ENCODE results near the gene APOBEC3B.
"Not testable (repeated sequence)": the region's sequence is repeated elsewhere in the genome, so short reads cannot be mapped to it uniquely, and the experiment has no call there.

The APOBEC3B gene

GRCh38 chr22:38984784-38985757, 2.9 kb downstream of the APOBEC3B start:
- H3K9ac ChIP-seq (ENCODE audit: low read length); DNase-seq (ENCODE audit: low read depth); H3K27me3 ChIP-seq (replicated peaks; ENCODE audit: control insufficient read depth, insufficient read depth, low read length); H3K9me3 ChIP-seq (ENCODE audit: control insufficient read depth, low read length); H3K4me3 ChIP-seq (ENCODE audit: low read length); H3K36me3 ChIP-seq (ENCODE audit: control insufficient read depth, insufficient read depth, low read length, severe bottlenecking); H3K4me1 ChIP-seq (ENCODE audit: control insufficient read depth, insufficient read depth, low read length): not testable (repeated sequence)

DNA sequence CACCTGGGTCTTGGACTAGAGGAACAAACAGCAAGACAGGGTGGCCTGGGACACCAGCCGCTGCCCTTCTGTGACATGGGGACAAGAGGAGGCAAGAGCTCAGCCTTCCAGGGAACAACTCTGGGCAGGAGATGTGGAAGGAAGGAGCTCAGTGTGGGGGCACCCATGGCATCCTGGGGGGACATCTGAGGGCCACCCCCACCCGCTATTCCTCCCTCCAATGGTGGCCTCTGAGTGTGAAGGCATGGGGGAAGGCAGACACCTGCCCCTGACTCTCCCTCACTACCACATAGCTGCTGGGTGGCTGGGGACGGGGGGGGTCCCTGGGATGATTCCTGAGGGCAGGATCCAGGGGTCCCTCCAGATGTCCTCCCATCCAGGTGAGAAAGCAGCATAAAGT, 4.5 kb downstream of the APOBEC3B start:
- DNase-seq (ENCODE audit: low read depth): no peak
- Histone ChIP-seq H3K36me3 (ENCODE audit: control insufficient read depth, insufficient read depth, low read length, severe bottlenecking) (no peaks in the 10 kb centered on the region), H3K27me3 (replicated peaks; ENCODE audit: control insufficient read depth, insufficient read depth, low read length) (peaks cover 3% of the 10 kb centered on the region), H3K9me3 (ENCODE audit: control insufficient read depth, low read length) (no peaks in the 10 kb centered on the region), H3K4me1 (ENCODE audit: control insufficient read depth, insufficient read depth, low read length) (peaks cover 4% of the 10 kb centered on the region), H3K9ac (ENCODE audit: low read length) (no peak overlapping the region), H3K4me3 (ENCODE audit: low read length) (no peak overlapping the region)

DNA sequence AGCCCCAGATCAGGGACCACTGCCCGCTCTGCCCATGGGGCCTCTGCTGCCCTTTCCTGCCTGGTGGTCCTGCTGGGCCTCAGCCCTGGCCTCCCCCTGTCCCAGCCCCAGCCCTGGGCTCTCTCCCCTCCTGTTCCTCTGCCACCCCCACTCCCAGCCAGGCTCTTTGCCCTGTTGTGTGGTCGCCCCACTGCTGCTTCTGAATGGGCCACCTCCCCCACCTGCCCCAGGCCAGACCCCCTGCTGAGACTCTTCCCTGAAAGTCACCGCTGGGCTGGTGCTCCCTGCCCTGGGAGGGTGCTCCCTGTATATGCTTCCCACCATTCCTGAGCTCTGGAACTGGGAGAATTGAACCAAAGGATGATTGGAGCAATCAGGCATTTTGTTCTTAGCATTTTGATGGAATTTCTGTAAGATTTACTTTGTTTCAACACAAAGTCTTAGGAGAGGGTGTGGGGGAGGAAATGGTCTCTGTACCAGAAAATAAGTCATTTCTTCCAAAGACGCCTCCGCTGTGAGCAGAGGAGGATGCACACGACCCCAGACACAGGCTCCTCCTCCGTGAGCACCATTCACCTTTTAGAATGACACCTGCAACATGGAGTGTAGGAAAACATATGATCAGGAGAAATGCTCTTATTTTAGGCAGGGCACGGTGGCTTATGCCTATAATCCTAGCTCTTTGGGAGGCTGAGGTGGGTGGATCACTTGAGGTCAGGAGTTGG, 5.2 kb downstream of the APOBEC3B start:
- Histone ChIP-seq H3K9ac (ENCODE audit: low read length) (no peak overlapping the region), H3K27me3 (replicated peaks; ENCODE audit: control insufficient read depth, insufficient read depth, low read length) (peaks cover 3% of the 10 kb centered on the region), H3K9me3 (ENCODE audit: control insufficient read depth, low read length) (no peaks in the 10 kb centered on the region), H3K4me3 (ENCODE audit: low read length) (no peak overlapping the region), H3K4me1 (ENCODE audit: control insufficient read depth, insufficient read depth, low read length) (peaks cover 3% of the 10 kb centered on the region), H3K36me3 (ENCODE audit: control insufficient read depth, insufficient read depth, low read length, severe bottlenecking) (no peaks in the 10 kb centered on the region)
- DNase-seq (ENCODE audit: low read depth): no peak

DNA sequence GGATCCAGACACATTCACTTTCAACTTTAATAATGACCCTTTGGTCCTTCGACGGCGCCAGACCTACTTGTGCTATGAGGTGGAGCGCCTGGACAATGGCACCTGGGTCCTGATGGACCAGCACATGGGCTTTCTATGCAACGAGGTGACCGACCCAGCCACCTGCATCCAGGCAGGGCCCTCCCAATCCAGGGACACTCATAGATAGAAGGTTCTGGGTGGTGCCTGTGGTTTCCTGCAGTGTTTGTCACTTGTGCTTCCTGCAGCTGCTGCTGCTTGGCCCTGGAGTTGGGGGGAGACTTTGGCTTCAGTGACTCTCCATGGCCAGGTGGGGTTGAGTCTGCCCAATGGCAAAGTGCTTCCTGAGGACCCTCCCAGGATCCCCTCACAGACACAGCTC, 7.3 kb downstream of the APOBEC3B start:
- no peaks in the 10 kb centered on the region for H3K9me3 ChIP-seq (ENCODE audit: control insufficient read depth, low read length)
- no peak overlapping the region for H3K9ac ChIP-seq (ENCODE audit: low read length)
- no peaks in the 10 kb centered on the region for H3K4me1 ChIP-seq (ENCODE audit: control insufficient read depth, insufficient read depth, low read length)
- H3K27me3 ChIP-seq (replicated peaks; ENCODE audit: control insufficient read depth, insufficient read depth, low read length): peaks cover 3% of the 10 kb centered on the region
- no peak for DNase-seq (ENCODE audit: low read depth)
- no peaks in the 10 kb centered on the region for H3K36me3 ChIP-seq (ENCODE audit: control insufficient read depth, insufficient read depth, low read length, severe bottlenecking)
- H3K4me3 ChIP-seq (ENCODE audit: low read length): no peak overlapping the region

GRCh38 chr22:38992871-38993371, 10.8 kb downstream of the APOBEC3B start:
- not testable (repeated sequence) for H3K4me1 ChIP-seq (ENCODE audit: control insufficient read depth, insufficient read depth, low read length); H3K9me3 ChIP-seq (ENCODE audit: control insufficient read depth, low read length); H3K4me3 ChIP-seq (ENCODE audit: low read length); H3K36me3 ChIP-seq (ENCODE audit: control insufficient read depth, insufficient read depth, low read length, severe bottlenecking); H3K9ac ChIP-seq (ENCODE audit: low read length); DNase-seq (ENCODE audit: low read depth)
- peaks cover 25% of the 10 kb centered on the region for H3K27me3 ChIP-seq (replicated peaks; ENCODE audit: control insufficient read depth, insufficient read depth, low read length)

GRCh38 chr22:38996105-38996504, 14.0 kb downstream of the APOBEC3B start:
- H3K9ac ChIP-seq (ENCODE audit: low read length): no peak overlapping the region
- H3K4me3 ChIP-seq (ENCODE audit: low read length): no peak overlapping the region
- DNase-seq (ENCODE audit: low read depth): no peak
- H3K27me3 ChIP-seq (replicated peaks; ENCODE audit: control insufficient read depth, insufficient read depth, low read length): peaks cover 36% of the 10 kb centered on the region
- H3K36me3 ChIP-seq (ENCODE audit: control insufficient read depth, insufficient read depth, low read length, severe bottlenecking): no peaks in the 10 kb centered on the region
- no peaks in the 10 kb centered on the region for H3K9me3 ChIP-seq (ENCODE audit: control insufficient read depth, low read length)
- H3K4me1 ChIP-seq (ENCODE audit: control insufficient read depth, insufficient read depth, low read length): no peaks in the 10 kb centered on the region

DNA sequence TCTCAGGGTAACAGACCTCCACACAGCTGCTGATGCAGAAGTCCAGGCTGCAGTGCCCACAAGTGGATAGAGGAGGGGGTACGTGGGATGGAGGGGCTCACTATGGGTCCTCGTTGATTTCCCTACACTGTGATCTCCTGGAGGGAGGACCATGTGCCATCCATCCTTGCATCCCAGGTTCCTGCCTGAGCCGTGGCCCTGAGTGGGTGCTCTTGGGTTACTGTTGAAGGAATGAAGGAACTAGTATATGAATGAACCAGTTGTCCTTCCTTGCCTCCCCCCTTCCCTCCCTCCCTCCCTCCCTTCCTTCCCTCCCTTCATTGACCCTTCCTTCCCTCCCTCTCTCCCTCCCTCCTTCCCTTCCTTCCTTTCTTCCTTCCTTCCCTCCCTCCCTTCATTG, 15.4 kb downstream of the APOBEC3B start:
- no peak for DNase-seq (ENCODE audit: low read depth)
- Histone ChIP-seq H3K4me3 (ENCODE audit: low read length) (no peak overlapping the region), H3K9ac (ENCODE audit: low read length) (no peak overlapping the region), H3K4me1 (ENCODE audit: control insufficient read depth, insufficient read depth, low read length) (no peaks in the 10 kb centered on the region), H3K27me3 (replicated peaks; ENCODE audit: control insufficient read depth, insufficient read depth, low read length) (peaks cover 36% of the 10 kb centered on the region), H3K9me3 (ENCODE audit: control insufficient read depth, low read length) (no peaks in the 10 kb centered on the region), H3K36me3 (ENCODE audit: control insufficient read depth, insufficient read depth, low read length, severe bottlenecking) (no peaks in the 10 kb centered on the region)

- Histone ChIP-seq H3K9ac (ENCODE audit: low read length) (no peak overlapping the region), H3K4me3 (ENCODE audit: low read length) (no peak overlapping the region), H3K4me1 (ENCODE audit: control insufficient read depth, insufficient read depth, low read length) (no peaks in the 10 kb centered on the region), H3K36me3 (ENCODE audit: control insufficient read depth, insufficient read depth, low read length, severe bottlenecking) (no peaks in the 10 kb centered on the region), H3K9me3 (ENCODE audit: control insufficient read depth, low read length) (no peaks in the 10 kb centered on the region), H3K27me3 (replicated peaks; ENCODE audit: control insufficient read depth, insufficient read depth, low read length) (peaks cover 14% of the 10 kb centered on the region)
- peak; percentile 88 for DNase-seq (ENCODE audit: low read depth)
Measured at GRCh38 chr22:39003165-39003638, 21.1 kb downstream of the APOBEC3B start.

DNA sequence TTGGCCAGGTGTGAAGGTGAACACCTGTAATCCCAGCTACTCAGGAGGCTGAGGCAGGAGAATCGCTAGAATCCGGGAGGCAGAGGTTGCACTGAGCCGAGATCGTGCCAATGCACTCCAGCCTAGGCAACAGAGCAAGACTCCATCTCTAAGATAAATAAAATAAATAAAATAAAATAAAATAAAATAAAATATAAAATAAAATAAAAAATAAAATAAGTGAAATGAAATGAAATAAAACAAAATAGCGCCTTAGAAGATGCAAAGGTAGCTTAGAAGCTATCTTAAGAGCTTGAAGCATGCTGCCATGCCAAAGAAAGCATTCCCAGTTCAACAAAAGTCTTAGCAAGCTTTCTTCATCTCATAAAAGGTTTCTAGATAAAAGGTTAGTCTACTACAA, 25.0 kb downstream of the APOBEC3B start:
- H3K4me1 ChIP-seq (ENCODE audit: control insufficient read depth, insufficient read depth, low read length): no peaks in the 10 kb centered on the region
- DNase-seq (ENCODE audit: low read depth): no peak

DNA sequence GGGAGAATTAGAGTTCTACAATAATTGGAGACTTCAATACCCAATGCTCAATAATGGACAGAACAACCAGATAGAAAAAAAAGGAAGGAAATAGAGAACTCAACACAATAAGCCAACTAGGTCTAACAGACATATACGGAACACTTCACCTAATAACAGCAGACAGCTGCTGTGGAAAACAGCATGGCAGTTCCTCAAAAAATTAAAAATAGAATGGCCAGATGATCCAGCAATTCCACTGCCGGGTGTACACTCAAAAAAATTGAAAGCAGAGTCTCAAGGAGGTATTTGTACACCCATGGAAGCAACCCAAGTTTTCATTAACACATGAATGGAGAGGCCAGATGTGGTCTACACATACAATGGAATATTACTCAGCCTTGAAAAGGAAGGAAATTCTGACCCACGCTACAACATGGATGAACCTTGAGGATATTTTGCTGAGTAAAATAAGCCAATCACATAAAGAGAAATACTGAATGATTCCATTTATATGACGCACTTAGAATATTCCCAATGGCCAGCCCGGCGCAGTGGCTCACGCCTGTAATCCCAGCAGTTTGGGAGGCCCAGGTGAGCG, 26.2 kb downstream of the APOBEC3B start:
- DNase-seq (ENCODE audit: low read depth); H3K36me3 ChIP-seq (ENCODE audit: control insufficient read depth, insufficient read depth, low read length, severe bottlenecking); H3K9me3 ChIP-seq (ENCODE audit: control insufficient read depth, low read length); H3K4me1 ChIP-seq (ENCODE audit: control insufficient read depth, insufficient read depth, low read length); H3K9ac ChIP-seq (ENCODE audit: low read length); H3K27me3 ChIP-seq (replicated peaks; ENCODE audit: control insufficient read depth, insufficient read depth, low read length); H3K4me3 ChIP-seq (ENCODE audit: low read length): not testable (repeated sequence)

More for the DNA sequence above, 25.0 kb downstream of the APOBEC3B start:
- Histone ChIP-seq H3K36me3 (ENCODE audit: control insufficient read depth, insufficient read depth, low read length, severe bottlenecking) (no peaks in the 10 kb centered on the region), H3K4me3 (ENCODE audit: low read length) (no peak overlapping the region), H3K27me3 (replicated peaks; ENCODE audit: control insufficient read depth, insufficient read depth, low read length) (no peaks in the 10 kb centered on the region), H3K9ac (ENCODE audit: low read length) (no peak overlapping the region), H3K9me3 (ENCODE audit: control insufficient read depth, low read length) (no peaks in the 10 kb centered on the region)

GRCh38 chr22:39010946-39011345, 28.8 kb downstream of the APOBEC3B start:
- H3K9me3 ChIP-seq (ENCODE audit: control insufficient read depth, low read length): no peaks in the 10 kb centered on the region
- H3K9ac ChIP-seq (ENCODE audit: low read length): no peak overlapping the region
- H3K36me3 ChIP-seq (ENCODE audit: control insufficient read depth, insufficient read depth, low read length, severe bottlenecking): no peaks in the 10 kb centered on the region
- H3K4me3 ChIP-seq (ENCODE audit: low read length): no peak overlapping the region
- H3K4me1 ChIP-seq (ENCODE audit: control insufficient read depth, insufficient read depth, low read length): peaks cover 15% of the 10 kb centered on the region
- no peaks in the 10 kb centered on the region for H3K27me3 ChIP-seq (replicated peaks; ENCODE audit: control insufficient read depth, insufficient read depth, low read length)
- no peak for DNase-seq (ENCODE audit: low read depth)

All from adipocyte (in vitro differentiated cells).